Mesodermal cell (in vitro differentiated cells): ENCODE measurements around the gene ACAP3.

ENCODE experiments used
- H3K27ac ChIP-seq: 2 replicates; pipeline ENCODE4 v1.7.0; 2013; ENCODE audit warnings: mild to moderate bottlenecking, low read depth, low read length, moderate library complexity; ENCODE audit not compliant: severe bottlenecking
- H3K36me3 ChIP-seq: 2 replicates; pipeline ENCODE4 v1.7.1; 2013; ENCODE audit warnings: mild to moderate bottlenecking, low read length, moderate library complexity; ENCODE audit not compliant: control insufficient read depth, insufficient read depth
- H3K4me1 ChIP-seq: one replicate; pipeline ENCODE4 v1.7.1; 2013; ENCODE audit warnings: mild to moderate bottlenecking, low read length; ENCODE audit not compliant: insufficient read depth, control insufficient read depth, poor library complexity, severe bottlenecking
- H3K4me3 ChIP-seq: 2 replicates; pipeline ENCODE4 v1.7.0; 2013; ENCODE audit warnings: low read length, control low read depth, mild to moderate bottlenecking; ENCODE audit not compliant: insufficient read depth, poor library complexity, severe bottlenecking; ENCODE audit errors: extremely low read depth
- H3K9me3 ChIP-seq: 2 replicates; pipeline ENCODE4 v1.7.1; 2013; ENCODE audit warnings: mild to moderate bottlenecking, low read length, moderate library complexity; ENCODE audit not compliant: control insufficient read depth
- WGBS, 2 experiments: methylation state at CpG; one replicate each; pipeline ENCODE4 v1.1.5; 2013; ENCODE audit warnings: missing lambda C conversion rate in 2 of 2; ENCODE audit not compliant: insufficient coverage in 2 of 2; 5-methylcytosine and 5-hydroxymethylcytosine counted together

Gene ACAP3

GRCh38 chr1:1311107-1312104 is 3.7 kb upstream of the ACAP3 start:
- no peak overlapping the region for H3K4me3 ChIP-seq
- no peak overlapping the region for H3K27ac ChIP-seq
- no peaks in the 10 kb centered on the region for H3K9me3 ChIP-seq
- peaks cover 45% of the 10 kb centered on the region for H3K36me3 ChIP-seq
- 95 to 96% methylated on average over 15 to 21 of the region's 22 CpGs for WGBS, 2 experiments
- H3K4me1 ChIP-seq = peaks cover 12% of the 10 kb centered on the region

GRCh38 chr1:1310476-1311053 is 2.8 kb upstream of the ACAP3 start:
- Histone ChIP-seq H3K36me3 (peaks cover 39% of the 10 kb centered on the region), H3K27ac (no peak overlapping the region)
- WGBS, 2 experiments = 95 to 97% methylated on average over 19 to 20 of the region's 21 CpGs

GRCh38 chr1:1310109-1310385 is 2.3 kb upstream of the ACAP3 start:
- 88 to 93% methylated on average over 3 of the region's 3 CpGs for WGBS, 2 experiments
- no peak overlapping the region for H3K4me3 ChIP-seq

More at GRCh38 chr1:1310476-1311053, 2.8 kb upstream of the ACAP3 start:
- Histone ChIP-seq H3K9me3 (no peaks in the 10 kb centered on the region), H3K4me1 (peaks cover 16% of the 10 kb centered on the region), H3K4me3 (no peak overlapping the region)

GRCh38 chr1:1309251-1310108 is 1.8 kb upstream of the ACAP3 start:
- peaks cover 33% of the 10 kb centered on the region for H3K36me3 ChIP-seq
- H3K9me3 ChIP-seq = no peaks in the 10 kb centered on the region
- peaks cover 25% of the 10 kb centered on the region for H3K4me1 ChIP-seq
- peak overlapping the region; percentile 79 for H3K4me3 ChIP-seq
- WGBS, 2 experiments = 21 to 26% methylated on average over 48 to 56 of the region's 57 CpGs
- no peak overlapping the region for H3K27ac ChIP-seq

More at GRCh38 chr1:1310109-1310385, 2.3 kb upstream of the ACAP3 start:
- Histone ChIP-seq H3K27ac (no peak overlapping the region), H3K36me3 (peaks cover 39% of the 10 kb centered on the region), H3K4me1 (peaks cover 21% of the 10 kb centered on the region), H3K9me3 (no peaks in the 10 kb centered on the region)

- H3K4me1 ChIP-seq = peaks cover 32% of the 10 kb centered on the region
- peak overlapping the region; percentile 74 for H3K27ac ChIP-seq
- peak overlapping the region; percentile 79 for H3K4me3 ChIP-seq
- H3K9me3 ChIP-seq = no peaks in the 10 kb centered on the region
- peaks cover 28% of the 10 kb centered on the region for H3K36me3 ChIP-seq
- 0 to 1% methylated on average over 55 to 61 of the region's 66 CpGs for WGBS, 2 experiments
These were observed 1.1 kb upstream of the ACAP3 start for GRCh38 chr1:1308756-1309250.

GRCh38 chr1:1307261-1307922 is 338 bp downstream of the ACAP3 start:
- Histone ChIP-seq H3K36me3 (peaks cover 16% of the 10 kb centered on the region), H3K9me3 (no peaks in the 10 kb centered on the region), H3K4me1 (peaks cover 33% of the 10 kb centered on the region), H3K4me3 (peak overlapping the region; percentile 79), H3K27ac (peak overlapping the region; percentile 36)
- 3% methylated on average over 50 to 56 of the region's 83 CpGs for WGBS, 2 experiments

GRCh38 chr1:1306661-1307260 is 969 bp downstream of the ACAP3 start:
- WGBS, 2 experiments = 73 to 75% methylated on average over 25 to 27 of the region's 27 CpGs
- H3K36me3 ChIP-seq = peaks cover 12% of the 10 kb centered on the region
- H3K4me3 ChIP-seq = peak overlapping the region; percentile 79
- no peak overlapping the region for H3K27ac ChIP-seq
- H3K9me3 ChIP-seq = no peaks in the 10 kb centered on the region
- peaks cover 33% of the 10 kb centered on the region for H3K4me1 ChIP-seq

GRCh38 chr1:1306070-1306660 is 1.6 kb downstream of the ACAP3 start:
- no peaks in the 10 kb centered on the region for H3K9me3 ChIP-seq
- H3K4me1 ChIP-seq = peaks cover 33% of the 10 kb centered on the region
- H3K27ac ChIP-seq = peak overlapping the region; percentile 68
- WGBS, 2 experiments = 47 to 69% methylated on average over 8 to 10 of the region's 11 CpGs
- H3K4me3 ChIP-seq = peak overlapping the region; percentile 79
- H3K36me3 ChIP-seq = peaks cover 6% of the 10 kb centered on the region

- Histone ChIP-seq H3K4me1 (peaks cover 33% of the 10 kb centered on the region), H3K36me3 (peaks cover under 1% of the 10 kb centered on the region), H3K27ac (peak overlapping the region; percentile 68), H3K4me3 (peak overlapping the region; percentile 79), H3K9me3 (no peaks in the 10 kb centered on the region)
- 55 to 60% methylated on average over 17 to 25 of the region's 25 CpGs for WGBS, 2 experiments
These were observed 2.2 kb downstream of the ACAP3 start for GRCh38 chr1:1305300-1306069.
